CD4-positive, alpha-beta T cell treated with Interferon alpha-2 for 1 hour (primary cell): Measurements from ENCODE around the gene PALLD.
A peak's percentile ranks its signal among the peaks of the same experiment; 100 is the strongest.
"Not testable (repeated sequence)": the region's sequence is repeated elsewhere in the genome, so short reads cannot be mapped to it uniquely, and the experiment has no call there.

Experiments used
- DNase-seq, 2 donors: peaks; one replicate each; pipeline ENCODE4 v3.0.0-alpha.2; 2020 to 2022

Gene PALLD

DNA sequence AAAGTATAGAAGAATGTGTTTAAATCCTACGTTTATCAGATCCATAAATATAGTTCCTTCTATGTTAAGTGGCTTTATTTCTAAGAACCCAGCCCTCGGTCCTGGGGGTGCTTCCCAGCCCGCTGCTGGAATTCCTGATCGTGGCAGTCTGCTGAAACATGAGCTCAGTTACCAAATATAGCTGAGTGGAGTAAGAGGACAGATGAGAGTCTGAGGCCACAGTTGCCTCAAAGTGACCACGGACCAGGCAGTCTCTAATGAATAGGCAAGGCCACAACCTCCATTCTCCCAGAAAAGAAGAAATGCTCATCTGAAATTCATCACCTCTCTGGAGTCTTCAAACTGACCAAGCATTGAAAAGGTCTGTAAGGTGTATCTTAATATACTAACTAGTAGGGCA lies at the start of gene PALLD:
Gene PALLD (plus strand): TSS at position 219 of the 400 bp plus-strand sequence.
- DNase-seq, result no peak

DNA sequence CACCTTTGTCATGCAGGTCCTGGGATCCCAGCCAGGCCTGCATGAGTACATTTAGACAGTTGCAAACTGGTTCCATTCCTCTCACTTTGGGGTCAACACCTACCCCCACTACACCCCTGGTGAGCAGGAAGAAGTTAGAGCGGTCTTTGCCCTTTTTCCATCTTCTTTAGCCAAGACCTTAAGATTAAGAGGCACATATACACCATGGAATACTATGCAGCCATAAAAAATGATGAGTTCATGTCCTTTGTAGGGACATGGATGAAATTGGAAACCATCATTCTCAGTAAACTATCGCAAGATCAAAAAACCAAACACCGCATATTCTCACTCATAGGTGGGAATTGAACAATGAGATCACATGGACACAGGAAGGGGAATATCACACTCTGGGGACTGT lies 47.8 kb upstream of the PALLD start:
- DNase-seq, result not testable (repeated sequence)

DNA sequence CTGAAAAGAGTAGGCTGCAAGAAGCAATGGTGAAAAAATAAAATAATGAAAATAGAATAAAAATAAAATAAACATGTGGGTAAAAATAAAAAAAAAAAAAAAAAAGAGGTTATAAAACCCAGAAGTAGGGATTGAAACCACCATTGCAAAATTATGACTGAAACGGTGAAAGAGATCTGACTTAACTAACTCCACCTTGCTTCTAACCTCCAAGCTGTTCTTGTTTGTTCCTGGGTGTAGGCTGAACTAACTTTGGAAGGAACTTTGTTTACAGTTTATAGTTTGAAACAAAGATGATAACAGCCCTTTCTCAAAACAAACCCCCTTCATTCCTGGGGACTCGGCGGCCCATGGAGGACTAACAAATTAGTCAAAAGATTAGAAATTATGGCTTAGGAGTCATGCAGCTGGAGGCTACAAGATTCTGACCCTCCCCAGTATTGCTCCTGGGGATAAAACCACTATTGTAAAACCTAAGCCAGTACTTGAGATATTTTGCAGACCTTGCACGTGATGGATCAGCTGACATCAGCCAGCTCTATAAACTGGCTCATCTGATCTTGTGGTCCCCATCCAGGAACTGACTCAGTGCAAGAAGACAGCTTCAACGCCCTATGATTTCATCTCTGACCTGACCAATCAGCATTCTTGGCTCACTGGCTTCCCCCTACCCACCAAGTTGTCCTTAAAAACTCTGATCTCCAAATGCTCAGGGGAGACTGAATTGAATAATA lies 47.0 kb upstream of the PALLD start:
- DNase-seq, result peak in 1 of 2 donors; percentile 22

DNA sequence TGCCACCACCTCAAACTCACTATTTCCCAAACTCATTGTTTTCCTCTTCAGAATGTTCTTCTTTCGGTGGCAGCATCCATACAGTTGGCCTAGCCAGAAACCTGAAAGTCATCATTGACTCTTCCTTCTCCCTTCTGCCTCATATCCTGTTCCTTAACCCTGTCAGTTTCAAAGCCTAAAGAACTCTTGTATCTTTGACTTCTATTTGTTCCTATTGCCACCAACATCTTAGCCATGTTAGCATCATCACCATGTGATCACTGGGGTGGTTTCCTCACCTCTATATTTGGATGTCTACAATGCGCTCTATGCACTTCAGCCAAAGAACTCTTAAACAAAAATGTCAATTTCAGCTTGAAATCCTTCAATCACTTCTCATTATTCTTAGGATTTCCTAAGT lies 45.5 kb upstream of the PALLD start:
- DNase-seq, result no peak

DNA sequence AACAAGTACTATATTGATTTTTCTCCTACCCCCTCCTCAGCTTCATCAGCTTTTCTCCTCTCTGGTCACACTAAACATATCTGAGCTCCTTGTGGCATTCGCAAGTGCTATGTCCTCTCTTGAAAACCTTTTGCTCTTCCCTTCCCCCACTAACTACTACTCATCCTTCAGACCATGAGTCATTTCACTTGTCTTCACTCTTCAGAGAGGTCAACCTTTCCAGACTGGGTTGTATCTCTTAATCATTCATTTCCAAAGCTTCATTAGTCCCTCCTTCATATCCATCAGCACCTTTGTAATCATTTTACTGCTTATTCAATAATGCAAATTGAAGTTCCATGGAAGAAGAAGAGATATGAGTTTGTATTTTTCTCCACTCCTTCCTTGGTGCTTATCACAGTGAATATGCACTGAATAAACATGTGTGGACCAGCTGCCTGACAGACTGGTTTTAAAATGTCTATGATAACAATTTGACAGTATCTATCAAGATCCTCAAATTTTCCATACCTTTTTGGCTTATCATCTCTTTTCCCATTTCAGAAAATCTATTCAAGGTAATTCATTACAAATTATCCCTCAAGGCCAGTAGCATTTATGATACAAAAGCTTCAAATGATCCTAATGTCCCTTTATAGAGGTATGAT lies 45.0 kb upstream of the PALLD start:
- DNase-seq, result no peak

DNA sequence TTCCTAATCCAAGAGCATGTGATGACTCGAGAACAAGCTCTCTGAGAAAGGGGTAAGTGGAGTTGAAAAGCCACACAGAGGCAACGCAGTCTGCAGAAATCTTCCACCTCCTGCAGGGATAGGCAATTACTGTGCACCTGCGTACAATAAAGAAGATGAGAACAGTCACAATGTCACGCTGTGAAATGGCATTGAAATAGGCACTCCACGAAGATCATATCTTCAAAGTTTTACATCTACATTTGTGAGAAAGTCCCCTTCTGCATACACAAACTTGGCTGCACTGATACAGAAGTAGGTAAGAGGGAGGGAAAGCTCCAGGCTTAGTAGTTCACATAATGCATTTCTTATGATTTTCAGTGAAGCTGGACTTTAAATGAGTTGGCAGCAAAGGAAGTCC lies 43.7 kb upstream of the PALLD start:
- DNase-seq, result no peak

DNA sequence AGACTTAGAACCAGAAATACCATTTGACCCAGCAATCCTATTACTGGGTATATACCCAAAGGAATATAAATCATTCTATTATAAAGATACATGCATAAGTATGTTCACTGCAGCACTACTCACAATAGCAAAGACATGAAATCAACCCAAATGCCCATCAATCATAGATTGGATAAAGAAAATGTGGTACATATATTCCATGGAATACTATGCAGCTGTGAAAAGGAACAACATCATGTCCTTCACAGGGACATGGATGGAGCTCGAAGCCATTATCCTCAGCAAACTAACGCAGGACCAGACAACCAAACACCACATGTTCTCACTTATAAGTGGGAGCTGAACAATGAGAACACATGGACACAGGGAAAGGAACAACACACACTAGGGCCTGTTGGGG lies 38.6 kb upstream of the PALLD start:
- DNase-seq, result not testable (repeated sequence)

DNA sequence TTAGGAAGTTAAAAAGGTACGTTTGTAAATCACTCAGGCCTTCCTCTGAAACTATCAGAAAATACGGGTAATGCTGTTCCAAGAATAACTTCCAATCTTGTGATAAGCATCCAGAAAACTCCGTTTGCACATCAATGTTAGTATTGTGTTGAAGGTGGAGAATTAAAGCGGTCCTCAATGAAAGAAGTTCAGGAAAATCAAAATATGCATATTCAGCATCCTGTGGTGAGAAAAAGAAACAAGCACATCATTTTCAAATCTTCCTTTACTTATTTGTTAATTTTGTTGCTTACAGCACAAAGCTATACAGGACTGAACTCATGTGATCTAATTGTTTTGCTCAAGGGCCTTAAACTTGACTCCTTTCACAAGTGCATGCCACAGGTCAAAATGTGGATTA lies 35.0 kb upstream of the PALLD start:
- DNase-seq, result no peak

DNA sequence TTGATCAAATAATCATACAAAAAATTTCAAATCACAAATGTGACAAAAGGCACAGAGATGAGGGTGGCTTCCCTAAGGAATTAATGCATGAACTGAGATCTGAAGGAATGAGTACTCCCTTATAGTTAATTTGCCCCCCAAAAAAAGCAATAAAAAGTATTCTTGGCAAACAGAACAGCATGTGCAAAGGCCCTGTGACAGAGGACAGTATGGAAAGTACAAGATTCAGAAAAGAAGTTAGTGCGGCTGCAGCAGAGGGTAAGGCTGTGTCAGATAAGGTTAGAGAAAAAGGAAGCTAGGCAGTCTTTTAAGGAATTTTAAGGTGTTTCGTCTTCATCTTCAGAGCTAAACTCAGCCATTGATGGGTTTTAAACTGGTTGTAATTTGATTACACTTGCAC lies 23.9 kb upstream of the PALLD start:
- no peak for DNase-seq

DNA sequence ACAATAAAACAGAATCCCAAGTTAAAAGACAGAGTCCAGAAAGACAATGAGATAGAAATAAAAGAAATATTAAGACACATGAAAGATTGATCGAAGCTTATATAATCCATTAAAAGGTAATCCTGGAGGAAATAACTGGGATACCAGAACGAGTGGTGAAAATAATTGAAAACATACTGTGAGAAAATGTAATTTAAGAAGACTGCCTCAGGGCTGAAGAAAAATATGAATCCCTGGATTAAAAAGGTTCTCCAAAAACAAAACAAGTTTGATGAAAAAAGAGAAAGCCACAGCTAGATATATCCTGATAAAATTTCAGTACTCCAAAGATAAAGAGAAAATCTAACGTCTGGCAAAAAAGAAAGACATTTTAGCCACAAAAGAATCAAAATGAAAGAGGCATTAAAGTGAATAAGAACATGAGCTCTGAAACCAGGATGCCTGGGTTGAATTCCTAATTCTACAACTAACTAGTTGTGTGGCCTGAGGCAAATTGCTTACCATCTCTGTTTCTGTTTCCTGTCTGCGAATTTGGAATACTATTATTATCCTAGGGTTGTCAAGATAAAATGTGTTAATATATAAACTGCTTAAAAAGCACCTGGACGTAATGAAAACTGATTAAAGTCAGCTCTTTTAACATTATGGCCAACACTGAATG lies 22.1 kb upstream of the PALLD start:
- no peak for DNase-seq

DNA sequence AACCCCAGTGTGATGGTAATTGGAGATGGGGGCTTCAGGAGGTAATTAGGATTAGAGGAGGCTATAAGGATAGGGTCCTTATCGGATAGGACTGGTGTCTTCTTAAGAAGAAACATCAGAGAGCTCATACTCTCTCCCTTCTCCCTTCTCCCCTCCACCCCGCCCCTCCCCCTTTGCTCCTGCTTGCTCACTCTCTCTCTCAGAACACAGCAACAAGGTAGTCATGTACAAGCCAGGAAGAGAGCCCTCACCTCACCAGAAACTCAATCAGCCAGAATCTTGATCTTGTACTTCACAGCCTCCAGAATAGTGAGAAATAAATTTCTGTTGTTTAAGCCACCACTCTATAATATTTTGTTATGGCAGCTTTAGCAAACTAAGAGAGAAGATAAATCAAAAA lies 21.1 kb upstream of the PALLD start:
- peak in 1 of 2 donors; percentile 22 for DNase-seq

DNA sequence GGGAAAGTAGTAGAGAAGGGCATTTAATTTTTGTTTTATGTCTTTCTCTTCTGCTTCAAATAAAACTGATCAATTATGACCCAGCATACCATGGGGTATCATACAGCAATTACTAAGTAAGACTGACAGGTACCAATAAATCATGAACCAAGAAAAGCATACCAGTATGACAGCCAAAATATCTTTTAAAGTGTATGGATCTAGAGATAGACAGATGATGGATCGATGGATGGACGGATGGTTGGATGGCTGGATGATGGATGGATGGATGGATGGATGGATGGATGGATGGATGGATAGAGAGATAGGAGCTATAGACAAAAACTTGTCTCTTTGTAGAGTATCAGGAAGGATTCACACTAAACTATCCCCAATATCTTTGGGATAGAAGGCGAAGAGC lies 18.0 kb upstream of the PALLD start:
- DNase-seq, result peak in 1 of 2 donors; percentile 24

DNA sequence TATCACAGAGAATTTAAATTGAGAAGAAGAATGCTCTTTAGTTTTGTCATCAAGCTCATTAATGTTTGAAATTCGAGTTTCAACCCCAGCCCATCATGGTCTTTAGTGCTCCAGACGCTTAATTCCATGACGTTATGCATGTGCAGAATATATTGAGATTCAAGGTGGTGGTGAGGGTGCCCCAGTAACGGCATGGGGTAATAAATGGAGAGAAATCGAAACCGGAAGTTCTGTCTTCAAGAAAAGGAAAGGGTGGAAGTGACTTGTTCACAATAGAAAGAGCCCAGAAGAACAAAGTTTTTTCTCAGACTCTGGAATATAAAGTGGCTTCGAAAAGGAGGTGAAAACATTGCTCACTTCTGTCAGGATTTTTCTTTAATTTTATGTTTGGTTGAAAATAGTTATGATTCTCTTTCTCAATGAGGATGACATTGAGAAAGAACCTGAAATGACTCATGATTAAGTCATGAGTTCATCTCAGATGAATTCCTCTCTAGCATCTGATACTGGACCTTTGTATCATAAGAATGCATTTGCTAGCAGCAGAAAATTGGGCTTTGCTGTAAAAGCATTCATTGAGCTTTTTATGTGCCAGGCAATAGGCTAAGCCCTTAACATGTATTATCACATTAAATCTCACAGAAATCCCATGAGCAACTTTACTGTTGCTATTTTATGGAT lies 15.8 kb upstream of the PALLD start:
- DNase-seq, result peak; percentile 84 to 92

DNA sequence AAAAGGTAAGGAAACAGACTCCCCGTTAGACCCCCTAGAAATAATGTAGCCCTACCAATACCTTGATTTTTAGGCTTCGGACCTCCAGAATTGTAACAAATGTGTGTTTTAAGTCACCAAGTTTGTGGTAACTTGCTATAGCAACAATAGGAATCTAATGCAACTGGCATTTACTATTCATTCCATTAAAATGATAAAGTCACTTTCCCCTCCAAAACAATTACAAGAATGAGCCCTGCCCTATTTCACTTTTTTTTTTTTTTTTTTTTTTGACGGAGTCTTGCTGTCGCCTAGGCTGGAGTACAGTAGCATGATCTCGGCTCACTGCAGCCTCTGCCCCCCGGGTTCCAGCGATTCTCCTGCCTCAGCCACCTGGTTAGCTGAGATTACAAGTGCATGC lies 13.0 kb upstream of the PALLD start:
- DNase-seq, result no peak

DNA sequence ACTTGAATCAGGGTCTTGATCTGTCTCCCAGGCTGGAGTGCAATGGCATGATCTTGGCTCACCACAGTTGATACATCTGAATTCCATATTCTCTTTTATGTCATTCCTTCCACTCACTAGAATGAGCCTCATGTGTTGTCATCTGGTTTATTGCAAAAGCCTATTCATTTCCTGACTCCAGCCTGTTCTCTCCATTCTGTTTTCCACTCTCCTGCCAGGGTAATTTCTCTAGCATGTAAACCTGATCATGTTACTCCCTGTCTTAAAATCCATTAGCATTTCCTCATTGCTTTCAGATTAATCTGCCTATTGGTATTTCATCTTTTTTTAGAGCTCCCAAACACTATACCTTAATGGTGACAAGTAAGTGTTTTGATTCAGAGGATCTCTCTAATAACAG lies 12.2 kb upstream of the PALLD start:
- DNase-seq, result no peak

DNA sequence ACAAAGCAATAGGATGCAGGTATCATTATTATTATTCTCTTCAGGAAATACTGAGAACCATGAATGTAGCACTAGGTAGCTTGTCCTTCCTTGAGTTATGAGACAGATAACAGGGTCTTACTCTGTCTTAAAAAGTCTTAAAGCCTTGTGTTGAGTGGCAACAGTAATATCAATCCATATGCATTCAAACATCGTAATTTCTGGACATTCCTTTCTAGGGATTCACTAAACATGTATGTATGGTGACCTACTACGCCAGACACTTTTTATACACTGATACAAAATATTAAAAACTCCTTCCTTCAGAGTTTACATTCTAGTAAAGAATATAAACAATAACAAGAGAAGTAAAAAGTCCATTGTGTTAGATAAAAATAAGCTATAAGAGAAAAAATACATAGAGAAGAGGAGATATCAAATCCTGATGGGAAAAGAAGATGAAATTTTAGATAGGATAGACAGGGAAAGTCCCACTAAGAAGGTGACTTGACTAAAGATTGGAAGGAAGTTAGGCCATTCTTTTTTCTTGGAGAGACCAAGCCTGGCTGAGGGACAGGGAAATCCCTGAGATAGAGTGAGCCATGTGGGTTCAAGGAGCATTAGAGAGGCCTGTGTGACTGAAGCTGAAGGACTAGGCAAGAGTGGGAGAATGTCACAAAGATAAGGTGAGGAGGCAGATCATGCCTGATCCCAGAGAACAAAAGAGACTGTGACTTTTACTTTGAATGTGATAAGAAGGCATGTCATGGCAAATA lies 11.5 kb upstream of the PALLD start:
- DNase-seq, result no peak

DNA sequence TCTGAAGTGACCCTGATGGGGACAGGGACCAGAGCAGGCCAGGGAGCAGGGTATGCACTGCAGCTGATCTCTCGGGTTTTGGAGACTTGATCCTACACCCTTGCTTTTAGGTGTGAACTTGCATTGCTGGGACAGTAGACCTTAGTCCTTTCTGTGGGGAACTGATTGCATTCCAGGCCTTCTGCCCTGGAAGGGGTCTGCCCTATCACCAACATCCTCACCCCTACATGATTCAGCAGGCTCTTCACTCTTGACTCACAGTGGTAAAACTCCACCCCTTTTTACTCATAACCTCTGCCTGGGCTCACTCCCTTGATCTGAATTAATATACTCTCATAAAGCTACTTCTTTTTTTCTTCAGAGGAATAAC lies 10.0 kb upstream of the PALLD start:
- peak in 1 of 2 donors; percentile 28 for DNase-seq

DNA sequence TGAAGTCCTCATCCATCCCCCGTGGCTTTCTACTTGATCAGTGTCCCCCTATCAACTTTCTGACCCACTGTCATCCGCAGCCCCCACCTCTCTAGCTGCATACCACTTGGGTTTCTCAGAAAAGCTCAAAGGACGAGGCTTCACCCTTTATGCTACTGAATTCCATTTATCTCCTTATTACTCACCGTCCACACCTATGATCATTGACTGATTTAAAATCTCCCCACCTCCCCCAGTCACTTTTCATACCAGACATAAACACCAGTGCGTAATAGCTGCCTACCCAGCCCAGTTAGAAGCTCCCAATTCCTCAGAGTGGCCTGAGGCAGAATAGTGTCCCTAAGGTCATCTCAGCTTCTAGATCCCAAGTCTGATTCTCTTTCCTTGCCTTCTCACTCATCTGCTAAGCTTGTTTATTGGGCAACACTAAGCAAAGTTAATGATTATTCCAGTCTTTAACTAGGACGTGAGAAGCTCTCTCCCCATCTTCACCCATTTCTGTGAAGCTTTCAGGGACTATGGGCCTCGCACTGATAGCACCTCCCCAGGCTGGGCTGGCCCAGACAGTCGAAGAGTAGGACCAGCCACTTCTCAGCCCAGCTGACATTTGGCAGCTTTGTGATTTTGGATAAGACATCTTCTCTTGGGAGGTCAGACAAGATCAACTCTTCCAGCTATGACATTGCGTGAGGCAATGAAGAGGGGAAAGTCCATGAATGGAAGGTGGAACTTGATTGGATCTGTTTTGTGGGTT lies 9.4 kb upstream of the PALLD start:
- DNase-seq, result no peak

DNA sequence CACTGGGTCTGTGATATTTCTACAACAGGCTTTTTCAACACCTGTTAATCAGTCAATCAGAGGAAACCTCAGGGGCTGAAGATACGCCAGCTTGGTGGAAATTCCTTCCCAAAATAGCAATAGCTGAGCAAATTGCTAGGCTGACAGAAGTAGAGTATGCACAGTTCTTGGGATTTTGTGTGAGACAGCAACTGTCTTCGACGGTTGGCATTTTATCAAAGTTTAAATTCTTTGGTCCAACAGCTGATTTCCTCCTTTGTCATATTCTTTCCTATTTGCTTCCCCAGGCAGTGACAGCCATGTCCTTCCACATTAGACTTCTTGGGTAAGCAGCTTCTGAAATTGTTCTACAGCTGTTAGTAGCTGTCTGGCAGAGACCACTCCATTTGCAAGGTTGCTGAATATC lies 8.0 kb upstream of the PALLD start:
- DNase-seq, result no peak

DNA sequence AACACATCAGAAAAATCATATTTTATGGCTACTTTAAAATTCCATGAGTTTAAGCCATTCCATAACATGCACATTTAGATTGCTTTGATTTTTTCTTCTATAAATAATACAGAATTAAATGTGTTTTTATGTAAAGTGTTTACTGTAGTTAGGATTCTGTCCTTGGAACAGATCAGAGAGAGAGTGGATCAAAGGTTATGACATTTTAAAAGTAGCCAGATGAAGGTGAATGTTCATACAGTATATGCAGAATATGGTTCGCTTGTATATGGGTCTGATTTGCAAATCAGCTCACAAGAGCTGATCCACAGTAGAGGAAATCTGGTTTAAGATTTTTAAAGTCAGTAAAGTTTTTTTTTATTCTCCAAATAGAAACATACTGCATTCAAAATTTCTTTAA lies 7.2 kb upstream of the PALLD start:
- no peak for DNase-seq

DNA sequence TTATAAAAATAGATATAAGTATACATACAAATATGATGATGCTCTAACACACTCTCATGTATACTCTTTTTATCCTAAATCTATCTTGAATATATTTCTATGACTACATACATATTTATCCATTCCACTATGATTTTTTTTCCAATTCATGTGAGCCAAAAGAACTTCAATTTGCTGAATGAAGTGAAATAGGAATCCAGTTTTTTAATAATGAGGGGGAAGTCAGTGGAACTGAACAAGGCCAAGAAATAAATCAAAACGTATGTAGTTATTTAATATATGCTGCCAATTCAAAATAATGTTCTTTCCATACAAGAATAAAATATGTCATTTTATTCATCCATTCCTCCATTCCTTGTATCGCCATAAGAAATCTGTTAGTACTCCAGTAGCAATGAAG lies 6.1 kb upstream of the PALLD start:
- DNase-seq, result no peak

DNA sequence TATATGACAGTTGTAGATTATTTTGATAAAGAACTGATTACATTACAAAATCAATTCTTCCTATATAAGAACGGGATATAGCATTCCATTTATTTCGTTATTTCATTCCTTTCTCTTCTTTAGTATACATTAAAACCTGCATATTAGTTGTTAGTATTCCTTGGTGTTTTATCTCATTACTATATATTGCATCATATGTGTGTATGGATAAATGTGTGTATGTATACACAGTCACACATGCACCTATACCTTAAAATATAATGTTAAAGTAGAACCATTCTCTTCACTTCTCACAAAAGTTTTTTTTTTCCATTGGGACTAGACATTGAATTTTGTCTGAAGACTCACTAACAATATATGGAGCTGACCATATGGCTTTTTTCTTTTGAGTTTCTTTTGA lies 5.3 kb upstream of the PALLD start:
- DNase-seq, result no peak
